Loucy (cell line): ENCODE results near the gene HIGD1A.

ENCODE experiments used
- EZH2phosphoT487 ChIP-seq: fragments of 200-600 bp; IDR thresholded peaks from 2 replicates; pipeline ENCODE4 v1.6.1; 2018; ENCODE audit warnings: antibody characterized with exemption, mild to moderate bottlenecking, moderate library complexity, borderline replicate concordance
- TF ChIP-seq, protein P1 (sequence below): fragments of 200-600 bp; sonication (generic); conservative IDR thresholded peaks from 2 replicates; pipeline ENCODE4 v1.5.1; 2014; ENCODE audit warnings: mild to moderate bottlenecking, antibody characterized with exemption, low read length

DNA sequence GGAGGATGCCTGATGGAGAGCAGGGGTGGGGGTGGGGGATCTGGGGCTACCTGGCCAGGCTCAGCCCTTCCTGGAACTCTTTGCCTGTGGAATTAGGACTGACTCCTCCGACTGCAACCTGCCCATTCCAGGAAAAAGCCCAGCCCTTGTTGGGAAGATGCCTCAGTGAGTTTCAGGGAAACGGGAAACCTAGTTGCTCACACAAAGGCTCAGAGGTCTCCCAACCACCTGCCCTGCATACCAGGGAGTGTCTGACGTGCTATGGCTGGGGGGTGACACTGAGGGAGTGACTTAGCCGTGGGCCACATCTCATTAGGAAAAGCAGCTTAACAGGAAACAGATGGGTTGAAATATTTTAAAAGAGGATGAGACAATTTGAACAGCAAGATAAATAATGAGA, 43.4 kb upstream of the HIGD1A start:
- TF ChIP-seq, protein P1, sequence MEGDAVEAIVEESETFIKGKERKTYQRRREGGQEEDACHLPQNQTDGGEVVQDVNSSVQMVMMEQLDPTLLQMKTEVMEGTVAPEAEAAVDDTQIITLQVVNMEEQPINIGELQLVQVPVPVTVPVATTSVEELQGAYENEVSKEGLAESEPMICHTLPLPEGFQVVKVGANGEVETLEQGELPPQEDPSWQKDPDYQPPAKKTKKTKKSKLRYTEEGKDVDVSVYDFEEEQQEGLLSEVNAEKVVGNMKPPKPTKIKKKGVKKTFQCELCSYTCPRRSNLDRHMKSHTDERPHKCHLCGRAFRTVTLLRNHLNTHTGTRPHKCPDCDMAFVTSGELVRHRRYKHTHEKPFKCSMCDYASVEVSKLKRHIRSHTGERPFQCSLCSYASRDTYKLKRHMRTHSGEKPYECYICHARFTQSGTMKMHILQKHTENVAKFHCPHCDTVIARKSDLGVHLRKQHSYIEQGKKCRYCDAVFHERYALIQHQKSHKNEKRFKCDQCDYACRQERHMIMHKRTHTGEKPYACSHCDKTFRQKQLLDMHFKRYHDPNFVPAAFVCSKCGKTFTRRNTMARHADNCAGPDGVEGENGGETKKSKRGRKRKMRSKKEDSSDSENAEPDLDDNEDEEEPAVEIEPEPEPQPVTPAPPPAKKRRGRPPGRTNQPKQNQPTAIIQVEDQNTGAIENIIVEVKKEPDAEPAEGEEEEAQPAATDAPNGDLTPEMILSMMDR = no peak
- no peak for TF ChIP-seq EZH2phosphoT487
